CD4-positive, alpha-beta T cell treated with Interleukin-6 for 4 hours (primary cell): ENCODE data around the gene ACAP2.

Experiments used
- DNase-seq: peaks from one replicate; pipeline ENCODE4 v3.0.0-alpha.2; 2020; ENCODE audit warnings: mixed read lengths

ACAP2 gene

GRCh38 chr3:195257454-195258448 lies 185.1 kb downstream of the ACAP2 start:
- DNase-seq: no peak

- DNase-seq: no peak
These were observed 186.0 kb downstream of the ACAP2 start for GRCh38 chr3:195256639-195257453.

DNA sequence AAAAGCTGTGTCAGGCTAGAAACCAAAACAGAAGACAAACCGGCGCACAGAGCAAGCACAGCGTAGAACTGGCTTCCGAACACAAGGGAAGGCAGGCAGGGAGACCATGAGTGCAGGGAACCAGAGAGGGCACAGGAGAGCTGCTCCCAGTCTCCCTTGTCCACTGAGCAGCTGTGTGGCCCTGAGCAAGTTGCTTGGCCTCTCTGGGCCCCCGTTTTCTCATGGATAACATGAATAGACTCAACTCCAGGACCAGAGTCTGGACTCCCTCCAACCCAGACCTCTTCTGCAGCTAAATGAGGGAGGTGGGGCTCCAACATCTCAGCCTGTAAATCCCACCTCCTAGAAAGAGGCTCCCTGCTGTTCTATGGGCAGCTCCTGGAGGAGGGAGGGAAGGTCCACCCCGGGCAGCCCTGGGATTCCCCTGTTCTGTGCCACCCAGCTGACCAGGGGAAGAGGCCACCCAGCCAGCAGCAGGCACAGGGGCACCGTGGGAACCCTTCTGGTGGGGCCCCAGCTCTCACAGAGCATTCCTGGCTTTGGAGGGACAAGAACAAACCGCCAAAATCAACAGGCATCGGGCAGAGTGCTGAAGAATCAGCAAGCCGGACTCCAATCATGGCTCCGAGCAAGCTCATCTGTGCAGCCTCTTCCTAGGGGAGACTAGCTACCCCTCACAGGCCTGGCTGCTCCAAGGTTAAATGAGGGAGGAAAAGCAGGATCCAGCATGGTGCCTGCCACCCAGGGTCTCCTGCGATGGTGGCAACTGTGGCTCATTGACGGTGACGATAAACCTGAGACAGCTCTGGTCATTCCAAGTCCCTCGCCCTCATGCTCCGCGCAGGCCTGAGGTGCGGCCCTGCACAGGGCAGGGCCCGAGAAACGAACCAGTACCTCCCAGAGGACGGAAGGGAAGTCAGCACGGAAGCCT lies 187.0 kb downstream of the ACAP2 start:
- no peak for DNase-seq

DNA sequence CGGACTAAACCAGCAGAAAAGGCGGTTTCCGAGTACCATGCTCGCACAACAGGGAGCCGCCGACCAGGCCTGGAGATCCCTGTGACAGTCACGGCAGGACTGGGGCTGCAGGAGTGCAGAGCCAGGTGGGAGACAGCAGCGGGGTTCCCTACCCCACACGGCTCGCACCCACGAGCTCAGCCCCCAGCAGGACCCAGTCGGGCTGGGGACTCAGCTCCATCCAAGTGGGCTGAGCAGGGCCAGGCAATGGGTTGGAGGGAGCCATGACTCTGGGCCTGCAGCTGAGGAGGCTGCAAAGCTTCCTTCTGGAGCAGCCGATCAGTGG lies 187.7 kb downstream of the ACAP2 start:
- no peak for DNase-seq

DNA sequence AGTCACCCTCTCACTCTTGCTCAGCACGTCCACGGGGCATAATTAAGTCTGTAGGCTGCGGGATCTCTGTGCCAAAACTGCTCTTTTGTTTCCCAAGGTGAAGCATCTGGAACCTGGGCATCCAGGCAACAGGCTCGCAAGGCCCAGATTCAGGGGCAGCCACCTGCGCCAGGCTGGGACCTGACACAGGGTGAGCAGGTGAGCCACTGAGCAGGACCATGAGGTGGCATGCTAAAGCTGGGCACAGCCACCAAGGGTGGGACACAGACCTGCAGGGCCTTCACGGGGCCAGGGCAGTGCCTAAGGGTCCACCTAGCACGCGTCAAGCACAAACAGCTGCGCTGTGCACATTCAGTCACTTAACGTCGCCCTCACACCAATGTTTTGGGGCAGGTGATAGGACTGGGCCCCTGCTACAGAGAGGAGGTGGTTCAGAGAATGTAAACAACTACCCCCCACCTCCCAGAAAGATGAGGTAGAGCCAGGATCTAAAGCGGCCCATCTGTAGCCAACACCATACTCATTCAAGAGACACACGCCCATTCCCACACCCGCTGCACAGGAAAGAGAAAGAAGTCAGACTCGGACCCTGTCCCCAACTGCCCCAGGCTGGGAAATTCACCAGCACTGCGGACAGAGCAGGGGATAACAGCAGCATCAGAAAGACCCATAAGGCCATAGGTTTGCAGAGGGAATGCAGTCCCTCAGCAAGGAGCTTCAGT lies 188.2 kb downstream of the ACAP2 start:
- no peak for DNase-seq

DNA sequence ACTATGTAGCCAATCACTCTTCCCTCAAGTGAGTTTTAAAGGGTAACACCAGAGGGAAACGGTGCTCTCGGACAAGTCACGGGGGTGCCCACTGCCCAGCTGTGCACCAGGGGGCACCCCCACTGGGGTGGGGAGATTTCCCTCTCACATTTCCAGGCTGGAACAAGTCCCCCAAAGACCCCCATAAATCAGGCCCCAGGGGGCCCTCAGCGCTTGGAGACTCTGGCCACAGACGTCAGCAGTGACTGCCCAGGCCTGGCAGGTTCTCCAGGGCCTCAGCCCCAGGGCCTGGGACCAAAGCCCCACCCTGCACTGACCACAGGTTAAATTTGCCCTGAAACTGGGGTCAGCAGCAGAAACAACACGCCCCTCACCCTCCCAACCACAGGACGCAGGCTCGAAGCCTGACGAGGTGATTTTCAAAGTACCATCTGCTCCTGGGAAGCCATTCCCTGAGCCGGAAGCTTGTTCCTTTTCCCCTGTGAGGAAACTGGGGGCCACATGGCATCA lies 188.8 kb downstream of the ACAP2 start:
- no peak for DNase-seq

GRCh38 chr3:195251336-195252065 lies 191.3 kb downstream of the ACAP2 start:
- no peak for DNase-seq

GRCh38 chr3:195250473-195251251 lies 192.2 kb downstream of the ACAP2 start:
- DNase-seq: no peak

DNA sequence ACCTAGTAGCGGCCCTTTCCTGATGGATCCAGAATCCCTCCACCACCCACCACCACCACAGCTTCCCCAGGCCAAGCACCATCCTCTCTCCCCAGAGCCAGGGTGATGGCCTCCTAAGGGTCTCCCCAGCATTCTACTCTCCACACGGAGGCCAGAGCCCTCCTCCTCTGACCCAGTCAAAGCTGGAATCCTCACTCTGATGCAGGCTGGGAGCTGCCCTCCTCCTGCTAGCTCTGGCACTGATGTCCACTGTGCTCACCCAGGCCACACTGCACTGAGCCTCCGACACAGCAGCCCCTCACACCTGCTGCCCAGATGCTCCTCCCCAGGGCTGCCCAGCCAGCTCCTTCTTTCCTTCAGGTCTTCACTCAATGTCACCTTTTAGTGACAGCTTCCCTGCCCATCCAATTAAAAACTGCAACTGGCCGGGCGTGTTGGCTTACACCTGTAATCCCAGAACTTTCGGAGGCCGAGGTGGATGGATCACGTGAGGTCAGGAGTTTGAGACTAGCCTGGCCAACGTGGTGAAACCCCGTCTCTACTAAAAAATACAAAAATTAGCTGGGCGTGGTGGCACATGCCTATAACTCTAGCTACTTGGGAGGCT lies 192.9 kb downstream of the ACAP2 start:
- no peak for DNase-seq

GRCh38 chr3:195249057-195249770 lies 193.6 kb downstream of the ACAP2 start:
- DNase-seq: no peak

GRCh38 chr3:195248281-195248680 lies 194.5 kb downstream of the ACAP2 start:
- DNase-seq: no peak

GRCh38 chr3:195247863-195248189 lies 195.0 kb downstream of the ACAP2 start:
- DNase-seq: no peak

DNA sequence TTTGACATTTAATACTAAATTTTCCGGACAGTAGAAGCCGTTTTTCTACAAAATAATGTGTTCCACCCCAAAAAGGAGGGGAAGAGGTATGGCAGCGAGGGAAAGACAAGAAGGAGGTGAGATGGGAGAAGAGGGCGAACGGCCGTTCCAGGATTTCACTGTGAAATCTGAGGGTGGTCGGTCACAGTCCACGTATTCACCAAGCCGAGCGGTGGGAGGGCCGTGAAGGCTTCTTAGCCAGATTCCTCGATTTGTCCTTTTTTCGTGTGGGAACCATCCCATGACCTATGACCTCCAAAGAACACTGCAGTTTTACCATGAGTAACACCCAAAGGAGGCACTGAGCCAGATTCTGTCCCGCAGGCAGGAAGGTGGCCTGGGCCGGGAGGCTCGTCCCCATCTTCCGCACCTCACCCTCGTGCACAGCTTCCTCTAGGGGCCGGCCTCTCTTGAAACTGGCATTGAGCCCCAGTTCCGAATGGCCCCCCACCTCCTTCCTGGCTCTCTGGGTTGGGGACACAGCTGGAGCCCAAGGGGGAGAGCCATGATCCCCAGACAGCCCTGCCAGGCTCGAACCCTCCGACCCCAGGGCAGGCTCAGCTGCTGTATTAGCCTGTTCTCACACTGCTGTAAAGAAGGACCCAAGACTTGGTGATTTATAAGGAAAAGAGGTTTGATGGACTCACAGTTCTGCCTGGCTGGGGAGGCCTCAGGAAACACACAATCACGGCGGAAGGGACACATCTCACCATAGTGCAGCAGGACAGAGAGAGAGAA lies 195.5 kb downstream of the ACAP2 start:
- DNase-seq: no peak

- no peak for DNase-seq
These were observed 196.2 kb downstream of the ACAP2 start for GRCh38 chr3:195246581-195246995.

DNA sequence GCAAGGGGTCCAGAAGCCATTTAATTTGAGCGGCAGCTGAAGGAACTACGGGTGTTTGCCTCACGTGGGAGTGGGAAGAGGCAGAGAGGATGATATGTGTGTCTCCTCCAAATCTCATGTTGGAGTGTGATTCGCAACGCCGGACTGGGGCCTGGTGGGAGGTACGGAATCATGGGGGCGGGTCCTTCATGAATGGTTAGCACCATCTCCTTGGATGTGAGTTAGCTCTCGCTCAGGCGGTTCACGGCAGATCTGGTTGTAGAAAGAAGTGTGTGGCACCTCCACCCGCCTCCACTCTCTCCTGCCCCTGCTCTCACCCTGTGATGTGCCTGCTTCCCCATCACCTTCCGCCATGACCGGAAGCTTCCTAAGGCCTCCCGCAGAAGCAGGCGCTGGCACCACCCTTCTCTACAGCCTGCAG lies 197.3 kb downstream of the ACAP2 start:
- no peak for DNase-seq

- DNase-seq: no peak
These were observed 201.0 kb downstream of the ACAP2 start for GRCh38 chr3:195241592-195242355.

GRCh38 chr3:195240939-195241338 lies 201.9 kb downstream of the ACAP2 start:
- no peak for DNase-seq
